Neutrophil (primary cell): ENCODE measurements around the gene PTH1R.

Source experiments
- H3K27ac ChIP-seq: fragments of 200-600 bp; sonication (generic); 2 replicates; pipeline ENCODE4 v1.5.1; 2016; ENCODE audit warnings: mild to moderate bottlenecking, moderate library complexity
- H3K27me3 ChIP-seq: fragments of 200-600 bp; sonication (generic); 2 replicates; pipeline ENCODE4 v1.6.0; 2016; ENCODE audit warnings: mild to moderate bottlenecking
- H3K36me3 ChIP-seq: fragments of 200-600 bp; sonication (generic); 2 replicates; pipeline ENCODE4 v1.5.1; 2017
- H3K4me1 ChIP-seq, 2 experiments: fragments of 200-600 bp in 1 of 2; sonication (generic) in 1 of 2; 1 replicate in 1 of 2; 2 replicates in 1 of 2; pipeline versions ENCODE4 v1.5.1 to v1.6.1; 2013 to 2016; ENCODE audit warnings: low read depth in 1 of 2, low read length in 1 of 2, mild to moderate bottlenecking in 1 of 2, moderate library complexity in 1 of 2; ENCODE audit not compliant: control insufficient read depth in 1 of 2, insufficient read depth in 1 of 2
- H3K4me3 ChIP-seq, 2 experiments: fragments of 200-600 bp in 1 of 2; sonication (generic) in 1 of 2; 1 replicate in 1 of 2; 2 replicates in 1 of 2; pipeline ENCODE4 v1.5.1; 2013 to 2016; ENCODE audit warnings: low read depth in 1 of 2, low read length in 1 of 2, mild to moderate bottlenecking in 1 of 2, moderate library complexity in 1 of 2
- H3K9me3 ChIP-seq: fragments of 200-600 bp; sonication (generic); 2 replicates; pipeline ENCODE4 v1.5.1; 2016
- CTCF ChIP-seq: fragments of 200-600 bp; sonication (generic); IDR thresholded peaks from 2 replicates; pipeline ENCODE4 v1.5.1; 2016; ENCODE audit warnings: antibody characterized with exemption

Gene PTH1R

GRCh38 chr3:46833346-46834300 is 43.9 kb upstream of the PTH1R start:
- Histone ChIP-seq H3K4me1 (no peaks in the 10 kb centered on the region), H3K4me3 (no peak overlapping the region), H3K27ac (no peak overlapping the region), H3K9me3 (no peaks in the 10 kb centered on the region), H3K27me3 (no peaks in the 10 kb centered on the region), H3K36me3 (no peaks in the 10 kb centered on the region)
- no peak for TF ChIP-seq CTCF

GRCh38 chr3:46835054-46835453 is 42.5 kb upstream of the PTH1R start:
- Histone ChIP-seq H3K4me3 (no peak overlapping the region), H3K36me3 (no peaks in the 10 kb centered on the region), H3K4me1 (no peaks in the 10 kb centered on the region), H3K9me3 (no peaks in the 10 kb centered on the region), H3K27me3 (no peaks in the 10 kb centered on the region), H3K27ac (no peak overlapping the region)
- no peak for TF ChIP-seq CTCF

DNA sequence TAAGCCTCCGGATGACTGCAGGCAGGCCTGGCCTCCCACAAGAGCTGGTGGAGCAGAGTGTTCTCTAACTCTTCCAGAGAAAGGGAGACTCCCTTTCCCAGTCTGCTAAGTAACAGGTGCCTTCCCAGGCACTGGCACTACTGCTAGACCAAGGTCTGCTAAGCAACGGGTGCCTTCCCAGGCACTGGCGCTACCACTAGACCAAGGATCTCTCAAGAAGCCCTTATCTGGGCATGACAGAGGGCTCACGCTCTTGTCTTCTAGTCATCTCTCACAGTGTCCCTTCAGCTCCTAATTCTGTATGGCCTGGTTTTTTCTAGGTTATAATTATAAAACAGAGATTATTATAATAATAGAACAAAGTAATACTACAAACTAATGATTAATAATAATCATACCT is 42.0 kb upstream of the PTH1R start:
- Histone ChIP-seq H3K27me3 (no peaks in the 10 kb centered on the region), H3K36me3 (no peaks in the 10 kb centered on the region), H3K27ac (no peak overlapping the region), H3K4me1 (no peaks in the 10 kb centered on the region), H3K9me3 (no peaks in the 10 kb centered on the region), H3K4me3 (no peak overlapping the region)
- TF ChIP-seq CTCF, result no peak

DNA sequence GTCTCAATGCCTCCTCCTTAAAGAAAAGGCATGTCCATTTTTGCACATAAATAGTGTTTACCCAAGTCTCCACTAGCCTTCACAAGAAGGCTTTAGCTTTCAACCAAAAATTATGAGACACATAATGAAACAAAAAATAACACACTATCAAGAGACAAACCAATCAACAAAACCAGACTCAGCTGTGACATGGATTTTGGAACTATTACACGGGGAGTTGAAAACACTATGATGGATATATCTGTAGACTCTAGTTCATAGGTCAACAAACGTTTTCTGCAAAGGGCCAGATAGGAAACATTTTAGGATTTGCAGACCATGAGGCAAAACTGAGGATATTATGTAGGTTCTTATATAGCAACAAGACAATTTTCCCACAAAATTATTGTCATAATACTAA is 39.2 kb upstream of the PTH1R start:
- no peak for TF ChIP-seq CTCF
- no peaks in the 10 kb centered on the region for H3K36me3 ChIP-seq
- no peak overlapping the region for H3K4me3 ChIP-seq
- H3K9me3 ChIP-seq, result no peaks in the 10 kb centered on the region
- no peak overlapping the region for H3K27ac ChIP-seq
- peaks cover 12% of the 10 kb centered on the region for H3K27me3 ChIP-seq
- H3K4me1 ChIP-seq, result no peaks in the 10 kb centered on the region

- H3K4me1 ChIP-seq, result peaks cover 0 to 5% of the 10 kb centered on the region in 2 experiments
- H3K9me3 ChIP-seq, result no peaks in the 10 kb centered on the region
- H3K27me3 ChIP-seq, result peaks cover 34% of the 10 kb centered on the region
- no peak overlapping the region for H3K4me3 ChIP-seq
- H3K36me3 ChIP-seq, result no peaks in the 10 kb centered on the region
- H3K27ac ChIP-seq, result no peak overlapping the region
- no peak for TF ChIP-seq CTCF
Observed at GRCh38 chr3:46840491-46840890, 37.0 kb upstream of the PTH1R start.
